WTC11 (cell line): ENCODE results near the gene PREX1.

Experiments
- CBFB ChIP-seq: sonication (generic); formaldehyde crosslinking; IDR thresholded peaks from 2 replicates; pipeline ENCODE4 v1.8.1; 2022; ENCODE audit warnings: mild to moderate bottlenecking, low read depth, missing genetic modification reagents
- CTCF ChIP-seq: fragments of 200-600 bp; IDR thresholded peaks from 2 replicates; pipeline ENCODE4 v1.8.0; 2022; ENCODE audit warnings: antibody characterized with exemption
- JUN ChIP-seq: sonication (generic); formaldehyde crosslinking; IDR thresholded peaks from 2 replicates; pipeline ENCODE4 v1.8.0; 2023; ENCODE audit warnings: mild to moderate bottlenecking, missing genetic modification reagents
- USF2 ChIP-seq: sonication (generic); formaldehyde crosslinking; IDR thresholded peaks from 2 replicates; pipeline ENCODE4 v1.8.1; 2023; ENCODE audit warnings: mild to moderate bottlenecking, missing genetic modification reagents, moderate library complexity
- ZNF281 ChIP-seq: sonication (generic); formaldehyde crosslinking; IDR thresholded peaks from 2 replicates; pipeline ENCODE4 v1.8.0; 2023; ENCODE audit warnings: mild to moderate bottlenecking, missing genetic modification reagents
- ZNF317 ChIP-seq: sonication (generic); formaldehyde crosslinking; IDR thresholded peaks from 2 replicates; pipeline ENCODE4 v1.8.1; 2023; ENCODE audit warnings: low read depth, mild to moderate bottlenecking, moderate library complexity, missing genetic modification reagents, borderline replicate concordance
- TF ChIP-seq, protein P1 (sequence below): sonication (generic); formaldehyde crosslinking; IDR thresholded peaks from 2 replicates; pipeline ENCODE4 v1.8.1; 2023; ENCODE audit warnings: mild to moderate bottlenecking, missing genetic modification reagents, borderline replicate concordance
- TF ChIP-seq, protein P2 (sequence below): sonication (generic); formaldehyde crosslinking; IDR thresholded peaks from 2 replicates; pipeline ENCODE4 v1.8.0; 2022; ENCODE audit warnings: missing genetic modification reagents

- TF ChIP-seq CTCF (no peak), JUN (CRISPR knock-in tag) (no peak), USF2 (CRISPR knock-in tag) (no peak), CBFB (CRISPR knock-in tag) (no peak), ZNF281 (CRISPR knock-in tag) (no peak), ZNF317 (no peak)
- TF ChIP-seq, protein P1, sequence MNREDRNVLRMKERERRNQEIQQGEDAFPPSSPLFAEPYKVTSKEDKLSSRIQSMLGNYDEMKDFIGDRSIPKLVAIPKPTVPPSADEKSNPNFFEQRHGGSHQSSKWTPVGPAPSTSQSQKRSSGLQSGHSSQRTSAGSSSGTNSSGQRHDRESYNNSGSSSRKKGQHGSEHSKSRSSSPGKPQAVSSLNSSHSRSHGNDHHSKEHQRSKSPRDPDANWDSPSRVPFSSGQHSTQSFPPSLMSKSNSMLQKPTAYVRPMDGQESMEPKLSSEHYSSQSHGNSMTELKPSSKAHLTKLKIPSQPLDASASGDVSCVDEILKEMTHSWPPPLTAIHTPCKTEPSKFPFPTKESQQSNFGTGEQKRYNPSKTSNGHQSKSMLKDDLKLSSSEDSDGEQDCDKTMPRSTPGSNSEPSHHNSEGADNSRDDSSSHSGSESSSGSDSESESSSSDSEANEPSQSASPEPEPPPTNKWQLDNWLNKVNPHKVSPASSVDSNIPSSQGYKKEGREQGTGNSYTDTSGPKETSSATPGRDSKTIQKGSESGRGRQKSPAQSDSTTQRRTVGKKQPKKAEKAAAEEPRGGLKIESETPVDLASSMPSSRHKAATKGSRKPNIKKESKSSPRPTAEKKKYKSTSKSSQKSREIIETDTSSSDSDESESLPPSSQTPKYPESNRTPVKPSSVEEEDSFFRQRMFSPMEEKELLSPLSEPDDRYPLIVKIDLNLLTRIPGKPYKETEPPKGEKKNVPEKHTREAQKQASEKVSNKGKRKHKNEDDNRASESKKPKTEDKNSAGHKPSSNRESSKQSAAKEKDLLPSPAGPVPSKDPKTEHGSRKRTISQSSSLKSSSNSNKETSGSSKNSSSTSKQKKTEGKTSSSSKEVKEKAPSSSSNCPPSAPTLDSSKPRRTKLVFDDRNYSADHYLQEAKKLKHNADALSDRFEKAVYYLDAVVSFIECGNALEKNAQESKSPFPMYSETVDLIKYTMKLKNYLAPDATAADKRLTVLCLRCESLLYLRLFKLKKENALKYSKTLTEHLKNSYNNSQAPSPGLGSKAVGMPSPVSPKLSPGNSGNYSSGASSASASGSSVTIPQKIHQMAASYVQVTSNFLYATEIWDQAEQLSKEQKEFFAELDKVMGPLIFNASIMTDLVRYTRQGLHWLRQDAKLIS = no peak
- TF ChIP-seq, protein P2, sequence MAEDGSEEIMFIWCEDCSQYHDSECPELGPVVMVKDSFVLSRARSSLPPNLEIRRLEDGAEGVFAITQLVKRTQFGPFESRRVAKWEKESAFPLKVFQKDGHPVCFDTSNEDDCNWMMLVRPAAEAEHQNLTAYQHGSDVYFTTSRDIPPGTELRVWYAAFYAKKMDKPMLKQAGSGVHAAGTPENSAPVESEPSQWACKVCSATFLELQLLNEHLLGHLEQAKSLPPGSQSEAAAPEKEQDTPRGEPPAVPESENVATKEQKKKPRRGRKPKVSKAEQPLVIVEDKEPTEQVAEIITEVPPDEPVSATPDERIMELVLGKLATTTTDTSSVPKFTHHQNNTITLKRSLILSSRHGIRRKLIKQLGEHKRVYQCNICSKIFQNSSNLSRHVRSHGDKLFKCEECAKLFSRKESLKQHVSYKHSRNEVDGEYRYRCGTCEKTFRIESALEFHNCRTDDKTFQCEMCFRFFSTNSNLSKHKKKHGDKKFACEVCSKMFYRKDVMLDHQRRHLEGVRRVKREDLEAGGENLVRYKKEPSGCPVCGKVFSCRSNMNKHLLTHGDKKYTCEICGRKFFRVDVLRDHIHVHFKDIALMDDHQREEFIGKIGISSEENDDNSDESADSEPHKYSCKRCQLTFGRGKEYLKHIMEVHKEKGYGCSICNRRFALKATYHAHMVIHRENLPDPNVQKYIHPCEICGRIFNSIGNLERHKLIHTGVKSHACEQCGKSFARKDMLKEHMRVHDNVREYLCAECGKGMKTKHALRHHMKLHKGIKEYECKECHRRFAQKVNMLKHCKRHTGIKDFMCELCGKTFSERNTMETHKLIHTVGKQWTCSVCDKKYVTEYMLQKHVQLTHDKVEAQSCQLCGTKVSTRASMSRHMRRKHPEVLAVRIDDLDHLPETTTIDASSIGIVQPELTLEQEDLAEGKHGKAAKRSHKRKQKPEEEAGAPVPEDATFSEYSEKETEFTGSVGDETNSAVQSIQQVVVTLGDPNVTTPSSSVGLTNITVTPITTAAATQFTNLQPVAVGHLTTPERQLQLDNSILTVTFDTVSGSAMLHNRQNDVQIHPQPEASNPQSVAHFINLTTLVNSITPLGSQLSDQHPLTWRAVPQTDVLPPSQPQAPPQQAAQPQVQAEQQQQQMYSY (CRISPR knock-in tag) = no peak
Observed at GRCh38 chr20:48696671-48697070, 131.1 kb downstream of the PREX1 start.
